Activated naive CD4-positive, alpha-beta T cell treated with anti-CD3 and anti-CD28 coated beads, Interleukin-2, amount 10 ng/mL, durations not matched to agents 7 days and 5 days (primary cell): ENCODE results near the gene TYW1B.
"Not testable (repeated sequence)": the region's sequence is repeated elsewhere in the genome, so short reads cannot be mapped to it uniquely, and the experiment has no call there.

Experiments used
- CTCF ChIA-PET: fragments of 350-600 bp; sonication (Branson Sonifier 250); formaldehyde crosslinking; loops from one replicate; lab custom pipeline; 2021; ENCODE audit warnings: antibody characterized with exemption; lab: Charles Lee
- DNase-seq: peaks from one replicate; pipeline ENCODE4 v3.0.0-alpha.2; 2020
- H3K27ac Mint-ChIP-seq: one replicate; pipeline ENCODE4 v1.8.0; 2021; ENCODE audit warnings: mild to moderate bottlenecking, moderate library complexity, mixed read lengths
- H3K27me3 Mint-ChIP-seq: one replicate; pipeline ENCODE4 v1.8.0; 2021; ENCODE audit warnings: mild to moderate bottlenecking, mixed read lengths
- H3K36me3 Mint-ChIP-seq: one replicate; pipeline ENCODE4 v1.8.0; 2021; ENCODE audit warnings: mixed read lengths
- H3K4me1 Mint-ChIP-seq: one replicate; pipeline ENCODE4 v1.8.0; 2021; ENCODE audit warnings: mixed read lengths
- H3K4me3 Mint-ChIP-seq: one replicate; pipeline ENCODE4 v1.8.0; 2021; ENCODE audit warnings: mild to moderate bottlenecking, moderate library complexity, mixed read lengths
- H3K9me3 Mint-ChIP-seq: one replicate; pipeline ENCODE4 v1.8.0; 2021; ENCODE audit warnings: mixed read lengths

Gene TYW1B

GRCh38 chr7:72753781-72754180 is 74.2 kb downstream of the TYW1B start:
- H3K36me3 Mint-ChIP-seq, result peaks cover 12% of the 10 kb centered on the region
- no peaks in the 10 kb centered on the region for H3K4me1 Mint-ChIP-seq
- no peaks in the 10 kb centered on the region for H3K27me3 Mint-ChIP-seq
- no peak overlapping the region for H3K4me3 Mint-ChIP-seq
- H3K9me3 Mint-ChIP-seq, result peaks cover 4% of the 10 kb centered on the region
- DNase-seq, result no peak
- H3K27ac Mint-ChIP-seq, result no peak overlapping the region
- CTCF ChIA-PET, result no interaction called here

GRCh38 chr7:72753229-72753628 is 74.8 kb downstream of the TYW1B start:
- H3K27me3 Mint-ChIP-seq, DNase-seq, H3K4me1 Mint-ChIP-seq, H3K27ac Mint-ChIP-seq, H3K4me3 Mint-ChIP-seq, H3K9me3 Mint-ChIP-seq, CTCF ChIA-PET: not testable (repeated sequence)
- H3K36me3 Mint-ChIP-seq, result peaks cover 12% of the 10 kb centered on the region

- CTCF ChIA-PET, result no interaction called here
- no peak overlapping the region for H3K4me3 Mint-ChIP-seq
- no peak overlapping the region for H3K27ac Mint-ChIP-seq
- H3K4me1 Mint-ChIP-seq, result no peaks in the 10 kb centered on the region
- peaks cover 2% of the 10 kb centered on the region for H3K9me3 Mint-ChIP-seq
- H3K27me3 Mint-ChIP-seq, result no peaks in the 10 kb centered on the region
- no peak for DNase-seq
- H3K36me3 Mint-ChIP-seq, result peaks cover 13% of the 10 kb centered on the region
Measured at GRCh38 chr7:72751978-72752377, 76.0 kb downstream of the TYW1B start.

GRCh38 chr7:72751378-72751777 is 76.6 kb downstream of the TYW1B start:
- Mint-ChIP-seq H3K9me3 (peaks cover 2% of the 10 kb centered on the region), H3K27ac (no peak overlapping the region), H3K36me3 (peaks cover 14% of the 10 kb centered on the region), H3K4me3 (no peak overlapping the region), H3K27me3 (no peaks in the 10 kb centered on the region), H3K4me1 (no peaks in the 10 kb centered on the region)
- DNase-seq, result no peak
- CTCF ChIA-PET, result no interaction called here

GRCh38 chr7:72748649-72749048 is 79.4 kb downstream of the TYW1B start:
- H3K36me3 Mint-ChIP-seq, DNase-seq, H3K9me3 Mint-ChIP-seq, CTCF ChIA-PET, H3K27me3 Mint-ChIP-seq, H3K4me1 Mint-ChIP-seq, H3K27ac Mint-ChIP-seq, H3K4me3 Mint-ChIP-seq: not testable (repeated sequence)

DNA sequence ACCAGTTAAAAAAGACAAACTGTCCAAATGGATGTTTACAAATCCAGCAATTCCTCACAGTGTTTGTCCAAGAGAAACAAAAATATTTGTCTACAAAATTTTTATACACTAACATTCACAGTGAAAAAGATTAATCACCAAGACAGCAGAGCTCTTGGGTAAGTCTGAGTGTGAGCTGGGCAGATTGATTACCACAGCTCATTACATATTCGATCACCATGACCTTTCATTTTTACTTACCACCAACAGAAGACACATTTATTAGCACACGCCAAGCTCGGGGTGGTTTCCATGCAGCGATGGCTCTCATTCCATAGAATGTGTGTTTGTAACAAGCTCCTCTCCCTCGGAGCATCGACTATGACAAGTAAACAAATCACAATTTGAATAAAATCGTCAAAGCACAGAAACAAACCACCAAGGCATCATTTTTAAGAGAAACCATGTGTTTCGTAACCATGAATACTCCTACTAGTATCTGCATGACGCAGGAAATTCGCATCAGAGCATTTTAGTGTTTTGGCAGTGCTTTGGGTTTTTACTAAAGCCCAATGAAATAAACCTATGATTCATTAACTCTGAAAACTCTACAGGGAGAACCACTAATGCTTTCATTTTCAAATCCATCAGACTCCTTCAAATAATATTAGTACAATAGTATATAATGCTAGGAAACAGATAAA is 83.6 kb downstream of the TYW1B start:
- H3K27me3 Mint-ChIP-seq, H3K27ac Mint-ChIP-seq, CTCF ChIA-PET, DNase-seq, H3K4me3 Mint-ChIP-seq, H3K4me1 Mint-ChIP-seq: not testable (repeated sequence)
- H3K36me3 Mint-ChIP-seq, result peaks cover 26% of the 10 kb centered on the region
- H3K9me3 Mint-ChIP-seq, result peaks cover 11% of the 10 kb centered on the region

GRCh38 chr7:72743801-72744200 is 84.2 kb downstream of the TYW1B start:
- H3K4me3 Mint-ChIP-seq, H3K27me3 Mint-ChIP-seq, H3K4me1 Mint-ChIP-seq, DNase-seq, H3K27ac Mint-ChIP-seq, CTCF ChIA-PET: not testable (repeated sequence)
- H3K36me3 Mint-ChIP-seq, result peaks cover 26% of the 10 kb centered on the region
- H3K9me3 Mint-ChIP-seq, result peaks cover 11% of the 10 kb centered on the region

- Mint-ChIP-seq H3K9me3 (peaks cover 27% of the 10 kb centered on the region), H3K36me3 (peaks cover 33% of the 10 kb centered on the region)
- DNase-seq, H3K4me1 Mint-ChIP-seq, H3K27ac Mint-ChIP-seq, H3K4me3 Mint-ChIP-seq, CTCF ChIA-PET, H3K27me3 Mint-ChIP-seq: not testable (repeated sequence)
Measured at GRCh38 chr7:72739716-72740115, 88.3 kb downstream of the TYW1B start.

DNA sequence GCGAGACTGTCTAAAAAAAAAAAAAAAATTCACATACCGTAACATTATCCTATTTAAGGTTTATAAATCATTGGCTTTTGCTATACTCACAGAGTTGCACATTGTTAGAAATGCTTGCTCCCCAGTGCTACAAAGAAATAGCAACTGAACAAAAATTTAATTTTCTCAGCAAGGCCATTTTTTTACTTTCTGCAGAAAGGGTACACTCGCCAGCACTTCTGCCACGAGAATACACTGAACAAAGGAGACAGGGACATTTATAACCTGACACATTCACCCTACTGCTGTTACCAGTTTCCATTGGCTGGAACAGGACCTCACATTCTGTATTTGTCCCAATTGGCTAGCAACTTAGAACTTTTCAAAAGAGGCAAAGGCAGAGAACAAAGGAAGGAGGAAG is 92.1 kb downstream of the TYW1B start:
- H3K27me3 Mint-ChIP-seq, H3K4me1 Mint-ChIP-seq, CTCF ChIA-PET, H3K4me3 Mint-ChIP-seq, DNase-seq, H3K27ac Mint-ChIP-seq: not testable (repeated sequence)
- peaks cover 35% of the 10 kb centered on the region for H3K9me3 Mint-ChIP-seq
- H3K36me3 Mint-ChIP-seq, result peaks cover 36% of the 10 kb centered on the region

GRCh38 chr7:72730815-72731214 is 97.2 kb downstream of the TYW1B start:
- DNase-seq, H3K27me3 Mint-ChIP-seq, CTCF ChIA-PET, H3K27ac Mint-ChIP-seq, H3K4me1 Mint-ChIP-seq, H3K4me3 Mint-ChIP-seq: not testable (repeated sequence)
- H3K36me3 Mint-ChIP-seq, result peaks cover 42% of the 10 kb centered on the region
- peaks cover 28% of the 10 kb centered on the region for H3K9me3 Mint-ChIP-seq

GRCh38 chr7:72730384-72730783 is 97.6 kb downstream of the TYW1B start:
- H3K27ac Mint-ChIP-seq, H3K4me3 Mint-ChIP-seq, DNase-seq, H3K27me3 Mint-ChIP-seq, H3K4me1 Mint-ChIP-seq, CTCF ChIA-PET: not testable (repeated sequence)
- Mint-ChIP-seq H3K36me3 (peaks cover 42% of the 10 kb centered on the region), H3K9me3 (peaks cover 27% of the 10 kb centered on the region)

DNA sequence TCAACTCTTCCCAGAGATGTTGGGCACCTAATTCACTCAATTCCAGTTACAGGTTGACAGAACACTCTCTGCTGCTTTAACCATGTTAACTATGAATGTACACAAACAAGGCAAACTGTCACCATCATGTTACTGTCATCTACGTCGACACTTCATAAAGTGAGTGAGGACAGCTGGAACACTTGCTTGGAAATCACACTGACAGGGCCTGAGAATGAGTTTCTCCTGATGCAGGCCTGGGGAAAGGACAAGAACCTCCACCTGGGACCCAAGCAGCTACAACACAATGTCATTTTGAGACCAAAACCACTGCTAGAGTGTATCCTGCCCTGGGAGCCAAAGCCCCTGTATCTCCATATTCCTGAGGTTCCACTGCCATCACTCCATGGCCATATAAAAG is 98.9 kb downstream of the TYW1B start:
- CTCF ChIA-PET, H3K4me3 Mint-ChIP-seq, H3K27me3 Mint-ChIP-seq, H3K4me1 Mint-ChIP-seq, DNase-seq, H3K27ac Mint-ChIP-seq: not testable (repeated sequence)
- peaks cover 33% of the 10 kb centered on the region for H3K36me3 Mint-ChIP-seq
- H3K9me3 Mint-ChIP-seq, result peaks cover 19% of the 10 kb centered on the region

- H3K27me3 Mint-ChIP-seq, H3K4me3 Mint-ChIP-seq, H3K4me1 Mint-ChIP-seq, H3K27ac Mint-ChIP-seq, CTCF ChIA-PET, H3K9me3 Mint-ChIP-seq, DNase-seq: not testable (repeated sequence)
- peaks cover 11% of the 10 kb centered on the region for H3K36me3 Mint-ChIP-seq
Measured at GRCh38 chr7:72722694-72723093, 105.3 kb downstream of the TYW1B start.

- H3K4me3 Mint-ChIP-seq, H3K27ac Mint-ChIP-seq, H3K9me3 Mint-ChIP-seq, H3K27me3 Mint-ChIP-seq, H3K36me3 Mint-ChIP-seq, H3K4me1 Mint-ChIP-seq, DNase-seq, CTCF ChIA-PET: not testable (repeated sequence)
Measured at GRCh38 chr7:72720890-72721289, 107.1 kb downstream of the TYW1B start.

GRCh38 chr7:72717252-72717774 is 110.7 kb downstream of the TYW1B start:
- H3K36me3 Mint-ChIP-seq, result peaks cover 12% of the 10 kb centered on the region
- DNase-seq, H3K9me3 Mint-ChIP-seq, H3K4me1 Mint-ChIP-seq, H3K27me3 Mint-ChIP-seq, CTCF ChIA-PET, H3K27ac Mint-ChIP-seq, H3K4me3 Mint-ChIP-seq: not testable (repeated sequence)
